ENCODE data around the gene CYP4F22.

Gene CYP4F22

DNA sequence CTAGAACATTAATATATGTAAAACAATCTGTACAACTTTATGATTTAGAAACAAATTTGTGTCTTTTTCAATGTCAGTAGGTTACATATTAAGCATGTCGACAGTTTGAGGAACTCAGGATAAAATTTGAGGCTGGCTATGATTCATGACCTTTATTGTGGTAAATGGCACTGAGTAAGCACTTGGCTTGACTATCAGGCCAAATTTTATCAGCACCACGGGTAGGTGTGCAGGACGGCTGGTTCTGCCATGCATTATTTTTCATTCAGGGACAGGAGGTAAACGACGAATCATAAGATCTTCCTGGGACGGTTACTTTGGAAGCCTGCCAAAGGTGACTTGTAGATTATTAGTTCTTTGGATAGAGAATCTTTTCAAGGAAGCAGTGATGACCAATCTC, 86.7 kb downstream of the CYP4F22 start:
- H3K27ac ChIP-seq (ENCODE audit: low read depth, low read length): no peak overlapping the region
- peaks cover 3% of the 10 kb centered on the region; the same call in 1 of the 2 replicates for H3K27me3 ChIP-seq (ENCODE audit: control insufficient read depth, insufficient read depth, low read length)
- no peaks in the 10 kb centered on the region for H3K4me1 ChIP-seq (ENCODE audit: control insufficient read depth, insufficient read depth, low read length)
- no peaks in the 10 kb centered on the region for H3K36me3 ChIP-seq (ENCODE audit: control insufficient read depth, insufficient read depth, low read length)
- peaks cover 11% of the 10 kb centered on the region; the same call in 1 of the 2 replicates for H3K9me3 ChIP-seq (ENCODE audit: control insufficient read depth, insufficient read depth, low read depth, low read length)
- H3K9ac ChIP-seq (ENCODE audit: low read length): no peak overlapping the region
- H3K4me3 ChIP-seq (ENCODE audit: low read depth, low read length): no peak overlapping the region
